GM21423 (cell line): Measurements from ENCODE around the gene PRRX2.
A peak's percentile ranks its signal among the peaks of the same experiment; 100 is the strongest.
"Not testable (repeated sequence)": the region's sequence is repeated elsewhere in the genome, so short reads cannot be mapped to it uniquely, and the experiment has no call there.

Experiments used
- ATAC-seq: cut with Tn5 transposase; IDR thresholded peaks from one replicate; pipeline ENCODE4 v1.9.1; 2021; ENCODE audit warnings: mild to moderate bottlenecking, moderate library complexity; ENCODE audit not compliant: unreplicated experiment

PRRX2 gene

GRCh38 chr9:129726322-129727160, 61.1 kb downstream of the PRRX2 start:
- ATAC-seq, result no peak

GRCh38 chr9:129728744-129729143, 63.3 kb downstream of the PRRX2 start:
- no peak for ATAC-seq

GRCh38 chr9:129731477-129732085, 66.1 kb downstream of the PRRX2 start:
- ATAC-seq, result no peak

GRCh38 chr9:129732100-129732499, 66.7 kb downstream of the PRRX2 start:
- no peak for ATAC-seq

GRCh38 chr9:129732946-129733631, 67.6 kb downstream of the PRRX2 start:
- no peak for ATAC-seq

GRCh38 chr9:129733632-129733953, 68.1 kb downstream of the PRRX2 start:
- no peak for ATAC-seq

GRCh38 chr9:129735546-129735945, 70.1 kb downstream of the PRRX2 start:
- no peak for ATAC-seq

GRCh38 chr9:129736334-129736733, 70.9 kb downstream of the PRRX2 start:
- ATAC-seq, result no peak

- peak; percentile 55 for ATAC-seq
These were observed 72.2 kb downstream of the PRRX2 start for GRCh38 chr9:129737479-129738274.

GRCh38 chr9:129739432-129739831, 74.0 kb downstream of the PRRX2 start:
- ATAC-seq, result no peak

GRCh38 chr9:129740174-129740573, 74.7 kb downstream of the PRRX2 start:
- ATAC-seq, result no peak

GRCh38 chr9:129740666-129741464, 75.4 kb downstream of the PRRX2 start:
- ATAC-seq, result no peak

GRCh38 chr9:129745200-129745599, 79.8 kb downstream of the PRRX2 start:
- ATAC-seq, result no peak

- ATAC-seq, result no peak
These were observed 80.8 kb downstream of the PRRX2 start for GRCh38 chr9:129746092-129746777.

GRCh38 chr9:129748249-129748648, 82.8 kb downstream of the PRRX2 start:
- ATAC-seq, result no peak

GRCh38 chr9:129749052-129749451, 83.6 kb downstream of the PRRX2 start:
- not testable (repeated sequence) for ATAC-seq

GRCh38 chr9:129749575-129749974, 84.1 kb downstream of the PRRX2 start:
- ATAC-seq, result no peak

GRCh38 chr9:129750013-129750638, 84.7 kb downstream of the PRRX2 start:
- ATAC-seq, result no peak
